GM23248 (cell line): Measurements from ENCODE around the gene CSH1. TPM values are rescaled to one million over a fixed set of nuclear protein-coding genes. Genes with fewer than 3 reads are reported as not detected.
"Not testable (repeated sequence)": the region's sequence is repeated elsewhere in the genome, so short reads cannot be mapped to it uniquely, and the experiment has no call there.

ENCODE experiments used
- DNase-seq: peaks from one replicate; pipeline ENCODE4 v3.0.0-alpha.2; 2015
- H2AFZ ChIP-seq: fragments of 200-600 bp; sonication (generic); 2 replicates; pipeline ENCODE4 v1.6.1; 2016; ENCODE audit warnings: antibody characterized with exemption
- H3F3A ChIP-seq: fragments of 200-600 bp; sonication (generic); 2 replicates; pipeline ENCODE4 v1.6.1; 2016; ENCODE audit warnings: mild to moderate bottlenecking, antibody characterized with exemption, mixed run types; ENCODE audit not compliant: insufficient read depth
- H3K27ac ChIP-seq: fragments of 200-600 bp; sonication (generic); 2 replicates; pipeline ENCODE4 v1.5.1; 2016; ENCODE audit warnings: mild to moderate bottlenecking
- H3K27me3 ChIP-seq: fragments of 200-600 bp; sonication (generic); replicated peaks from 2 replicates; pipeline ENCODE4 v1.6.1; 2016; ENCODE audit warnings: mild to moderate bottlenecking; ENCODE audit not compliant: insufficient read depth
- H3K36me3 ChIP-seq: fragments of 200-600 bp; sonication (generic); 2 replicates; pipeline ENCODE4 v1.6.1; 2016; ENCODE audit warnings: low read depth, mild to moderate bottlenecking
- H3K4me1 ChIP-seq: fragments of 200-600 bp; sonication (generic); 2 replicates; pipeline ENCODE4 v1.6.1; 2016; ENCODE audit warnings: mild to moderate bottlenecking; ENCODE audit not compliant: insufficient read depth
- H3K4me2 ChIP-seq: fragments of 200-600 bp; sonication (generic); one replicate; pipeline ENCODE4 v1.6.1; 2016; ENCODE audit warnings: mild to moderate bottlenecking; ENCODE audit not compliant: unreplicated experiment
- H3K4me3 ChIP-seq: fragments of 200-600 bp; sonication (generic); 2 replicates; pipeline ENCODE4 v1.5.1; 2016; ENCODE audit warnings: mild to moderate bottlenecking
- H3K79me2 ChIP-seq: fragments of 200-600 bp; sonication (generic); 2 replicates; pipeline ENCODE4 v1.6.1; 2016; ENCODE audit warnings: mild to moderate bottlenecking; ENCODE audit not compliant: insufficient read depth
- H3K9ac ChIP-seq: fragments of 200-600 bp; sonication (generic); 2 replicates; pipeline ENCODE4 v1.6.1; 2016; ENCODE audit warnings: mild to moderate bottlenecking
- H3K9me2 ChIP-seq: fragments of 200-600 bp; sonication (generic); 2 replicates; pipeline ENCODE4 v1.6.1; 2016; ENCODE audit warnings: mixed run types, mild to moderate bottlenecking, moderate library complexity; ENCODE audit not compliant: insufficient read depth
- H3K9me3 ChIP-seq: fragments of 200-600 bp; sonication (generic); one replicate; pipeline ENCODE4 v1.6.1; 2017; ENCODE audit warnings: low read depth
- H4K20me1 ChIP-seq: fragments of 200-600 bp; sonication (generic); 2 replicates; pipeline ENCODE4 v1.6.0; 2016; ENCODE audit not compliant: insufficient read depth
- EZH2 ChIP-seq: fragments of 200-600 bp; sonication (generic); IDR thresholded peaks from 2 replicates; pipeline ENCODE4 v1.6.1; 2018; ENCODE audit warnings: antibody characterized with exemption, mild to moderate bottlenecking; ENCODE audit not compliant: insufficient read depth, poor library complexity, severe bottlenecking
- EZH2phosphoT487 ChIP-seq: fragments of 200-600 bp; sonication (generic); IDR thresholded peaks from 2 replicates; pipeline ENCODE4 v1.6.1; 2018; ENCODE audit warnings: antibody characterized with exemption, moderate library complexity, mild to moderate bottlenecking, low read depth; ENCODE audit not compliant: insufficient read depth
- WGBS, 2 experiments: methylation state at CpG; one replicate each; pipeline ENCODE4 v1.1.6; 2015 to 2017; ENCODE audit warnings: low lambda C conversion rate in 2 of 2, low coverage in 1 of 2; ENCODE audit errors: missing lambda C conversion rate in 2 of 2; 5-methylcytosine and 5-hydroxymethylcytosine counted together
- in situ Hi-C: fragments of 300-500 bp; cut with MboI; formaldehyde crosslinking; loops from 2 replicates; pipeline ENCODE4 v1.15.0; 2020
- polyA plus RNA-seq: library from polyadenylated mRNA; unstranded; fragments of >200 nt; fragmentation: Nextera tagmentation; extraction: Ambion mirVana; gene quantifications from 2 replicates; pipeline ENCODE4 v1.2.1, GENCODE V29; 2016
- total RNA-seq: library from RNA; depleted of rRNA; stranded (reverse); fragments of >200 nt; shearing (Covaris generic); gene quantifications from 2 replicates; pipeline ENCODE4 v1.2.3, GENCODE V29; 2014

The CSH1 gene
- total and polyA plus RNA-seq, 2 experiments from 2014 or later, result not detected

- H3K79me2 ChIP-seq, result no peaks in the 10 kb centered on the region
- H3K27ac ChIP-seq, result no peak within 1 kb of the TSS
- H3K9me2 ChIP-seq, result no peaks in the 10 kb centered on the region
- in situ Hi-C loops, result loop anchor here (25.0 kb wide), 1 partner anchor 376 kb away; no protein-coding TSS in a partner anchor
- no peaks in the 10 kb centered on the region for H3F3A ChIP-seq
- TF ChIP-seq EZH2phosphoT487 (no peak), EZH2 (no peak)
- H3K4me1 ChIP-seq, result no peaks in the 10 kb centered on the region
- no peaks in the 10 kb centered on the region for H3K36me3 ChIP-seq
- H3K27me3 ChIP-seq, result peaks cover 27% of the 10 kb centered on the region
- WGBS, 2 experiments, result 40 to 41% methylated on average over 14 to 15 of the region's 15 CpGs
- H2AFZ ChIP-seq, result no peak within 1 kb of the TSS
- DNase-seq, result no peak
- no peak within 1 kb of the TSS for H3K4me2 ChIP-seq
- no peaks in the 10 kb centered on the region for H3K9me3 ChIP-seq
- no peaks in the 10 kb centered on the region for H4K20me1 ChIP-seq
- H3K4me3 ChIP-seq, result no peak within 1 kb of the TSS
- H3K9ac ChIP-seq, result no peak within 1 kb of the TSS
These were observed 14.8 kb upstream of the CSH1 start, which contains the start of gene CSHL1 for GRCh38 chr17:63911041-63911635. Gene CSHL1, minus strand, starts transcription at chr17:63911258. Its CDS starts 62 bp downstream, at chr17:63911196.

- Histone ChIP-seq H2AFZ (no peak overlapping the region), H3F3A (no peaks in the 10 kb centered on the region), H3K4me3 (no peak overlapping the region), H3K4me2 (no peak overlapping the region), H3K79me2 (no peaks in the 10 kb centered on the region), H3K9ac (no peak overlapping the region), H3K9me3 (no peaks in the 10 kb centered on the region), H3K27me3 (peaks cover 26% of the 10 kb centered on the region), H3K9me2 (no peaks in the 10 kb centered on the region), H3K4me1 (no peaks in the 10 kb centered on the region), H3K27ac (no peak overlapping the region), H3K36me3 (no peaks in the 10 kb centered on the region), H4K20me1 (no peaks in the 10 kb centered on the region)
- DNase-seq, result no peak
- no peak for TF ChIP-seq EZH2phosphoT487
- no peak for TF ChIP-seq EZH2
- in situ Hi-C loops, result loop anchor here (25.0 kb wide), 1 partner anchor 377 kb away; no protein-coding TSS in a partner anchor
- 82% methylated on average over 13 to 14 of the region's 14 CpGs for WGBS, 2 experiments
These were observed 13.7 kb upstream of the CSH1 start for GRCh38 chr17:63910096-63910495.

GRCh38 chr17:63909586-63909985 is 13.2 kb upstream of the CSH1 start:
- not testable (repeated sequence) for H3K4me2 ChIP-seq, H3K4me3 ChIP-seq, DNase-seq, H3K27ac ChIP-seq, H3K36me3 ChIP-seq, H3K9me2 ChIP-seq, H3K4me1 ChIP-seq, H4K20me1 ChIP-seq, H3K9me3 ChIP-seq, H2AFZ ChIP-seq, H3K79me2 ChIP-seq, H3K9ac ChIP-seq, H3F3A ChIP-seq
- 80 to 86% methylated on average over 10 of the region's 10 CpGs for WGBS, 2 experiments
- H3K27me3 ChIP-seq, result peaks cover 24% of the 10 kb centered on the region
- in situ Hi-C loops, result loop anchor here (25.0 kb wide), 1 partner anchor 378 kb away; no protein-coding TSS in a partner anchor

- in situ Hi-C loops, result loop anchor here (25.0 kb wide), 1 partner anchor 380 kb away; no protein-coding TSS in a partner anchor
These were observed 10.9 kb upstream of the CSH1 start for GRCh38 chr17:63907161-63907778.

GRCh38 chr17:63904796-63905195 is 8.4 kb upstream of the CSH1 start:
- H4K20me1 ChIP-seq, H3K4me1 ChIP-seq, DNase-seq, H3K79me2 ChIP-seq, H3K4me2 ChIP-seq, H3K4me3 ChIP-seq, H2AFZ ChIP-seq, H3F3A ChIP-seq, H3K36me3 ChIP-seq, H3K9me3 ChIP-seq, H3K27ac ChIP-seq, H3K9me2 ChIP-seq, H3K9ac ChIP-seq: not testable (repeated sequence)
- H3K27me3 ChIP-seq, result peaks cover 13% of the 10 kb centered on the region
- WGBS, 2 experiments, result 65 to 73% methylated on average over 8 of the region's 8 CpGs
- in situ Hi-C loops, result loop anchor here (25.0 kb wide), 1 partner anchor 383 kb away; no protein-coding TSS in a partner anchor

More at GRCh38 chr17:63907161-63907778, 10.9 kb upstream of the CSH1 start:
- not testable (repeated sequence) for H3K9ac ChIP-seq, H2AFZ ChIP-seq, H3K27ac ChIP-seq, H3K4me3 ChIP-seq, H3F3A ChIP-seq, H3K4me1 ChIP-seq, H3K36me3 ChIP-seq, H3K79me2 ChIP-seq, H3K9me2 ChIP-seq, H4K20me1 ChIP-seq, H3K4me2 ChIP-seq, H3K9me3 ChIP-seq
- peaks cover 23% of the 10 kb centered on the region for H3K27me3 ChIP-seq
- peak; percentile 37 for DNase-seq
- WGBS, 2 experiments, result 48 to 49% methylated on average over 12 of the region's 12 CpGs

GRCh38 chr17:63903787-63904201 is 7.4 kb upstream of the CSH1 start:
- H3K9ac ChIP-seq, H3F3A ChIP-seq, H3K36me3 ChIP-seq, H2AFZ ChIP-seq, H3K4me1 ChIP-seq, H3K4me3 ChIP-seq, H3K4me2 ChIP-seq, H3K79me2 ChIP-seq, H4K20me1 ChIP-seq, DNase-seq, H3K27ac ChIP-seq, H3K27me3 ChIP-seq, H3K9me2 ChIP-seq, H3K9me3 ChIP-seq: not testable (repeated sequence)
- in situ Hi-C loops, result loop anchor here (25.0 kb wide), 1 partner anchor 384 kb away; no protein-coding TSS in a partner anchor
- WGBS, 2 experiments, result 41 to 44% methylated on average over 5 of the region's 5 CpGs

GRCh38 chr17:63901971-63902370 is 5.6 kb upstream of the CSH1 start:
- H3K9ac ChIP-seq, H3K4me3 ChIP-seq, H3K27me3 ChIP-seq, H3K36me3 ChIP-seq, H3K4me2 ChIP-seq, H3K4me1 ChIP-seq, H2AFZ ChIP-seq, H3K9me2 ChIP-seq, DNase-seq, H3F3A ChIP-seq, H4K20me1 ChIP-seq, H3K9me3 ChIP-seq, H3K27ac ChIP-seq, H3K79me2 ChIP-seq: not testable (repeated sequence)
- 66% methylated on average over 2 of the region's 2 CpGs for WGBS, 2 experiments
- in situ Hi-C loops, result loop anchor here (25.0 kb wide), 1 partner anchor 385 kb away; no protein-coding TSS in a partner anchor
